Ovary (tissue), 9 donors: ENCODE results near the gene TMEM266. TPM values are rescaled to one million over a fixed set of nuclear protein-coding genes. Genes with fewer than 3 reads are reported as not detected.

Source experiments
- DNase-seq, 5 donors: peaks; one replicate each; pipeline ENCODE4 v3.0.0-alpha.2; 2019 to 2020
- H3K27ac ChIP-seq, 2 donors: fragments of 200-600 bp; one replicate each; pipeline versions ENCODE4 v1.5.1 to v1.8.0; 2019 to 2022
- H3K27me3 ChIP-seq: fragments of 200-600 bp; one replicate; pipeline ENCODE4 v1.8.0; 2022
- H3K36me3 ChIP-seq: fragments of 200-600 bp; sonication (generic); one replicate; pipeline ENCODE4 v1.5.1; 2019
- H3K4me1 ChIP-seq: one replicate; pipeline ENCODE4 v1.8.1; 2013; ENCODE audit warnings: mild to moderate bottlenecking, moderate library complexity; ENCODE audit not compliant: insufficient read depth
- H3K4me3 ChIP-seq: fragments of 200-600 bp; sonication (generic); one replicate; pipeline ENCODE4 v1.5.1; 2017
- H3K9me3 ChIP-seq, 2 donors: fragments of 200-600 bp in 1 of 2; sonication (generic) in 1 of 2; one replicate each; pipeline versions ENCODE4 v1.5.1 to v1.8.1; 2013 to 2019; ENCODE audit warnings: mild to moderate bottlenecking in 1 of 2, moderate library complexity in 1 of 2
- EP300 ChIP-seq: sonication (generic); formaldehyde crosslinking; IDR thresholded peaks from one replicate; pipeline ENCODE4 v1.6.1; 2017; ENCODE audit warnings: antibody characterized with exemption
- POLR2A ChIP-seq: fragments of 450-650 bp; IDR thresholded peaks from one replicate; pipeline ENCODE4 v1.6.1; 2017; ENCODE audit warnings: antibody characterized with exemption, mild to moderate bottlenecking, moderate library complexity
- WGBS, 3 donors: extraction: QIAGEN DNeasy Blood & Tissue Kit in 1 of 3; methylation state at CpG; one replicate each; pipeline versions ENCODE4 v1.1.5 to v1.1.7; 2013 to 2017; 5-methylcytosine and 5-hydroxymethylcytosine counted together
- intact Hi-C, 4 donors: fragments of 100-400 bp; cut with DNase I; formaldehyde crosslinking; loops; one replicate each; pipeline versions ENCODE4 v1.11.0 to v1.15.1; 2022 to 2023
- polyA plus RNA-seq, 2 donors: library from polyadenylated mRNA; stranded (reverse); fragments of 200-250 nt in 1 of 2; fragments of 350-450 nt in 1 of 2; fragmentation: Illumina TruSeq in 1 of 2; extraction: RNeasy Lipid Tissue Mini Kit (QIAGEN cat#74804) in 1 of 2; gene quantifications; one replicate each; pipeline ENCODE4 v1.2.3, GENCODE V29; 2013 to 2014
- total RNA-seq, 7 donors: library from RNA; depleted of rRNA in 2 of 7; stranded (reverse); fragments of >200 nt in 2 of 7; fragmentation: NEBNext Ultra II Directional in 3 of 7; extraction: Animal tissue kit (Norgen Biotek cat#: 25700) in 3 of 7; gene quantifications; one replicate each; pipeline versions ENCODE4 v1.1.0 to v1.2.4, GENCODE V29; 2016 to 2023
- TF ChIP-seq, protein P1 (sequence below), 3 donors: fragments of 450-650 bp in 2 of 3; fragments of 200-600 bp in 1 of 3; IDR thresholded peaks; one replicate each; pipeline versions ENCODE4 v1.5.1 to v1.8.0; 2016 to 2022; ENCODE audit warnings: antibody characterized with exemption in 3 of 3, mild to moderate bottlenecking in 1 of 3
- donor health status: DM: no; HTN: no; CAD: no; lungs with moderate emphysema.
- donor health status: DM: no; HTN: no; CAD: no.
- donor health status: Bipolar disorder and iron deficiency.
- donor health status: DM: yes; HTN: yes; CAD: no.
- donor health status: DM: no; HTN: no; CAD: no.
- donor health status: DM: yes; HTN: yes; CAD: no.

TMEM266 gene
- total and polyA plus RNA-seq, 9 donors, result 0.11 to 0.13 TPM; not detected in 7

- Histone ChIP-seq H3K4me3 (no peak overlapping the region), H3K9me3 (no peaks in the 10 kb centered on the region), H3K36me3 (no peaks in the 10 kb centered on the region), H3K4me1 (peaks cover 2% of the 10 kb centered on the region), H3K27ac (no peak overlapping the region), H3K27me3 (no peaks in the 10 kb centered on the region)
- intact Hi-C loops, result no loop called here
- WGBS, 3 donors, result 91 to 95% (median 91%) methylated on average over 7 of the region's 7 CpGs
- DNase-seq, result no peak
- TF ChIP-seq EP300, result no peak
- no peak for TF ChIP-seq POLR2A
- TF ChIP-seq, protein P1, sequence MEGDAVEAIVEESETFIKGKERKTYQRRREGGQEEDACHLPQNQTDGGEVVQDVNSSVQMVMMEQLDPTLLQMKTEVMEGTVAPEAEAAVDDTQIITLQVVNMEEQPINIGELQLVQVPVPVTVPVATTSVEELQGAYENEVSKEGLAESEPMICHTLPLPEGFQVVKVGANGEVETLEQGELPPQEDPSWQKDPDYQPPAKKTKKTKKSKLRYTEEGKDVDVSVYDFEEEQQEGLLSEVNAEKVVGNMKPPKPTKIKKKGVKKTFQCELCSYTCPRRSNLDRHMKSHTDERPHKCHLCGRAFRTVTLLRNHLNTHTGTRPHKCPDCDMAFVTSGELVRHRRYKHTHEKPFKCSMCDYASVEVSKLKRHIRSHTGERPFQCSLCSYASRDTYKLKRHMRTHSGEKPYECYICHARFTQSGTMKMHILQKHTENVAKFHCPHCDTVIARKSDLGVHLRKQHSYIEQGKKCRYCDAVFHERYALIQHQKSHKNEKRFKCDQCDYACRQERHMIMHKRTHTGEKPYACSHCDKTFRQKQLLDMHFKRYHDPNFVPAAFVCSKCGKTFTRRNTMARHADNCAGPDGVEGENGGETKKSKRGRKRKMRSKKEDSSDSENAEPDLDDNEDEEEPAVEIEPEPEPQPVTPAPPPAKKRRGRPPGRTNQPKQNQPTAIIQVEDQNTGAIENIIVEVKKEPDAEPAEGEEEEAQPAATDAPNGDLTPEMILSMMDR (IDR thresholded peaks at IDR 0.05), result no peak
Observed at GRCh38 chr15:76155731-76156130, 95.9 kb downstream of the TMEM266 start.

DNA sequence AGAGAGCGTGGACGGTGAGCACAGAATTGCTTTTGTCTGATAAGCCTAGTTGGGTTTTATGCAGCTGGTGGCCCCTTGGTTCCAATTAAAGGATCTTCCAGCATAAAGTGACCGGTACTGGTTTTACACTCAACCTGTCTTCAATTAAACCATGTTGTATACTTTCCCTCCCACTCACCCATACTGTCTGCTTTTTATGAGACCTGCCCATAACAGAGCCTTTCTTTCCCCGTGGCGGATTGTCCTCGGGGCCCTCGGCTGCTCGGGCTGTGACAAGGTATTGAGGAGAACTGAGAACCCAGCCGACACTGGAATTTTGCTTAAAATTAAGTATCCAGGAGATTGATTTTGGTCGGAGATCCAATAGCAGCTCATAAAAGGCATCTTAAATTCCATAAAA lies 98.4 kb downstream of the TMEM266 start:
- no peak overlapping the region for H3K27ac ChIP-seq
- no peak overlapping the region for H3K4me3 ChIP-seq
- no peak for TF ChIP-seq POLR2A
- no peak for TF ChIP-seq EP300
- TF ChIP-seq, protein P1 (IDR thresholded peaks at IDR 0.05), result no peak
- WGBS, 3 donors, result 87 to 92% (median 92%) methylated on average over 10 of the region's 10 CpGs
- H3K36me3 ChIP-seq, result no peaks in the 10 kb centered on the region
- intact Hi-C loops, result no loop called here
- H3K4me1 ChIP-seq, result peaks cover 24% of the 10 kb centered on the region
- no peaks in the 10 kb centered on the region for H3K9me3 ChIP-seq
- H3K27me3 ChIP-seq, result no peaks in the 10 kb centered on the region
- DNase-seq, result no peak

GRCh38 chr15:76158815-76159214 lies 99.0 kb downstream of the TMEM266 start:
- WGBS, 3 donors, result 70 to 80% (median 73%) methylated on average over 5 of the region's 5 CpGs
- Histone ChIP-seq H3K27me3 (no peaks in the 10 kb centered on the region), H3K4me1 (peaks cover 27% of the 10 kb centered on the region), H3K4me3 (no peak overlapping the region), H3K27ac (no peak overlapping the region), H3K36me3 (no peaks in the 10 kb centered on the region), H3K9me3 (no peaks in the 10 kb centered on the region)
- intact Hi-C loops, result no loop called here
- TF ChIP-seq POLR2A, result no peak
- DNase-seq, result no peak

- TF ChIP-seq POLR2A, result no peak
- TF ChIP-seq, protein P1 (IDR thresholded peaks at IDR 0.05), result no peak
- TF ChIP-seq EP300, result no peak
- no peak for DNase-seq
- WGBS, 3 donors, result 88 to 96% (median 88%) methylated on average over 5 of the region's 5 CpGs
- Histone ChIP-seq H3K36me3 (no peaks in the 10 kb centered on the region), H3K4me1 (peaks cover 28% of the 10 kb centered on the region), H3K27ac (no peak overlapping the region), H3K4me3 (no peak overlapping the region), H3K9me3 (no peaks in the 10 kb centered on the region), H3K27me3 (no peaks in the 10 kb centered on the region)
- intact Hi-C loops, result no loop called here
Observed at GRCh38 chr15:76159282-76159681, 99.5 kb downstream of the TMEM266 start.

DNA sequence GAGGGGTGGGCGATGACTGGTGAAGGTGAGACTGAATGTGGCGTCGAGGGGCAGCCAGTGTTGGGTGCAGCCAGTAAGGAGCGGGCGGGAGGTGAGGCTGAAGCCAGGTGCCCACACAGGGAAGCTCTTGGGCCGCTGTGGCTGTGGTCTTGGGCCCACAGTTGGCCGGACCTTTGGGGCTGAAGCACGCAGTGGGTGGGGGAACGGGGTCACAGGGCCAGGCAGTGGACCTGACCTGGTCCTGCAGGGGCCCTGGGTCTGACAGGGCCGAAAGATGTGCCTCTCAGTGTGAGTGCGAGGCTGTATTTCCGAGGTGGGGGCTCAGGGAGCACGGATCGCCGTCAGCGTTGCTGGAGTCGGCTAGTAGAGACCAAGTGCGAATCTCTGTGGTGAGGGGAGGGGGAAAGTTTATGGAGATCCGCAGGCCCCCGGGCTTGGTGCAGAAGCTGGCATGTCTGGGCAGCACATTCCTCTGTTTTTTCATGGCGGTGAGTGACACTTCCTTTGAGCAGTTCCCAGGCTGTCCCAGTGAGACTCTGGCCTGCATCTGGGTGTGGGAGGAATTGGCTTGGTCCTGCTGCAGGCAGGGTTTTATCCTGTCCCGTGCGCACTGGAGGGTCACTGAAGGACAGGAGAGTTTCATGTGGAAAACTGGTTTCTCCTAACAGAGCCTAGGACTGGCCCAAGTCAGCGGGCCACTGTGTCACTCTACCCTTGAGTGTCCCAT lies 100.8 kb downstream of the TMEM266 start:
- TF ChIP-seq EP300 (no peak), POLR2A (no peak)
- TF ChIP-seq, protein P1 (IDR thresholded peaks at IDR 0.05), result no peak
- intact Hi-C loops, result no loop called here
- H3K36me3 ChIP-seq, result no peaks in the 10 kb centered on the region
- WGBS, 3 donors, result 84 to 92% (median 88%) methylated on average over 24 of the region's 24 CpGs
- no peak for DNase-seq
- H3K4me3 ChIP-seq, result no peak overlapping the region
- no peaks in the 10 kb centered on the region for H3K9me3 ChIP-seq
- peaks cover 30% of the 10 kb centered on the region for H3K4me1 ChIP-seq
- H3K27ac ChIP-seq, result no peak overlapping the region
- no peaks in the 10 kb centered on the region for H3K27me3 ChIP-seq
